K562 (cell line): ENCODE data around the gene SLC30A3. TPM values are rescaled to one million over a fixed set of nuclear protein-coding genes. Genes with fewer than 3 reads are reported as not detected.

Source experiments
- ZFP1 ChIP-seq: fragments of 450-650 bp; formaldehyde crosslinking; IDR thresholded peaks from 2 replicates; pipeline ENCODE4 v1.4.0; 2020; ENCODE audit warnings: mild to moderate bottlenecking, mixed read lengths
- polyA plus RNA-seq, 8 experiments: library from polyadenylated mRNA; depleted of rRNA in 4 of 8; stranded (reverse) in 5 of 8; unstranded in 3 of 8; fragments of >200 nt; fragmentation: Nextera tagmentation in 2 of 8; fragmentation: Illumina TruSeq in 1 of 8; extraction: Ambion mirVana in 2 of 8; extraction: Trizol in 1 of 8; gene quantifications; 2 replicates each; pipeline versions ENCODE4 v1.2.1 to v1.2.3, GENCODE V29; 2011 to 2014; ENCODE audit warnings: inconsistent platforms in 1 of 8, missing spikeins in 1 of 8
- total RNA-seq, 7 experiments: library from RNA; depleted of rRNA in 6 of 7; stranded (reverse); fragments of >200 nt in 6 of 7; fragmentation: Illumina TruSeq in 2 of 7; extraction: Trizol in 2 of 7; gene quantifications; 2 replicates each; pipeline versions ENCODE4 v1.2.1 to v1.2.3, GENCODE V29; 2011 to 2021; ENCODE audit warnings: low replicate concordance in 1 of 7
- TF ChIP-seq, protein P1 (sequence below): fragments of 200-600 bp; sonication (generic); IDR thresholded peaks from one replicate; pipeline ENCODE4 v1.6.1; 2012; ENCODE audit warnings: mild to moderate bottlenecking, low read depth, low read length, inconsistent platforms
- TF ChIP-seq, protein P2 (sequence below): sonication (generic); formaldehyde crosslinking; IDR thresholded peaks from 2 replicates; pipeline ENCODE4 v1.9.0; 2022; ENCODE audit warnings: mild to moderate bottlenecking, missing genetic modification reagents
- TF ChIP-seq, protein P3 (sequence below): fragments of 250-450 bp; sonication (Bioruptor Pico); IDR thresholded peaks from 2 replicates; pipeline ENCODE4 v1.4.0; 2020

SLC30A3 gene
- total and polyA plus RNA-seq, 9 of the 15 experiments (the other 6 are each of a cell fraction or from before 2014, with no cell fraction given) = 0.03 to 2.7 (median 0.89) TPM; not detected in 1

GRCh38 chr2:27249891-27250651 lies 12.8 kb downstream of the SLC30A3 start (continued):
- TF ChIP-seq, protein P1, sequence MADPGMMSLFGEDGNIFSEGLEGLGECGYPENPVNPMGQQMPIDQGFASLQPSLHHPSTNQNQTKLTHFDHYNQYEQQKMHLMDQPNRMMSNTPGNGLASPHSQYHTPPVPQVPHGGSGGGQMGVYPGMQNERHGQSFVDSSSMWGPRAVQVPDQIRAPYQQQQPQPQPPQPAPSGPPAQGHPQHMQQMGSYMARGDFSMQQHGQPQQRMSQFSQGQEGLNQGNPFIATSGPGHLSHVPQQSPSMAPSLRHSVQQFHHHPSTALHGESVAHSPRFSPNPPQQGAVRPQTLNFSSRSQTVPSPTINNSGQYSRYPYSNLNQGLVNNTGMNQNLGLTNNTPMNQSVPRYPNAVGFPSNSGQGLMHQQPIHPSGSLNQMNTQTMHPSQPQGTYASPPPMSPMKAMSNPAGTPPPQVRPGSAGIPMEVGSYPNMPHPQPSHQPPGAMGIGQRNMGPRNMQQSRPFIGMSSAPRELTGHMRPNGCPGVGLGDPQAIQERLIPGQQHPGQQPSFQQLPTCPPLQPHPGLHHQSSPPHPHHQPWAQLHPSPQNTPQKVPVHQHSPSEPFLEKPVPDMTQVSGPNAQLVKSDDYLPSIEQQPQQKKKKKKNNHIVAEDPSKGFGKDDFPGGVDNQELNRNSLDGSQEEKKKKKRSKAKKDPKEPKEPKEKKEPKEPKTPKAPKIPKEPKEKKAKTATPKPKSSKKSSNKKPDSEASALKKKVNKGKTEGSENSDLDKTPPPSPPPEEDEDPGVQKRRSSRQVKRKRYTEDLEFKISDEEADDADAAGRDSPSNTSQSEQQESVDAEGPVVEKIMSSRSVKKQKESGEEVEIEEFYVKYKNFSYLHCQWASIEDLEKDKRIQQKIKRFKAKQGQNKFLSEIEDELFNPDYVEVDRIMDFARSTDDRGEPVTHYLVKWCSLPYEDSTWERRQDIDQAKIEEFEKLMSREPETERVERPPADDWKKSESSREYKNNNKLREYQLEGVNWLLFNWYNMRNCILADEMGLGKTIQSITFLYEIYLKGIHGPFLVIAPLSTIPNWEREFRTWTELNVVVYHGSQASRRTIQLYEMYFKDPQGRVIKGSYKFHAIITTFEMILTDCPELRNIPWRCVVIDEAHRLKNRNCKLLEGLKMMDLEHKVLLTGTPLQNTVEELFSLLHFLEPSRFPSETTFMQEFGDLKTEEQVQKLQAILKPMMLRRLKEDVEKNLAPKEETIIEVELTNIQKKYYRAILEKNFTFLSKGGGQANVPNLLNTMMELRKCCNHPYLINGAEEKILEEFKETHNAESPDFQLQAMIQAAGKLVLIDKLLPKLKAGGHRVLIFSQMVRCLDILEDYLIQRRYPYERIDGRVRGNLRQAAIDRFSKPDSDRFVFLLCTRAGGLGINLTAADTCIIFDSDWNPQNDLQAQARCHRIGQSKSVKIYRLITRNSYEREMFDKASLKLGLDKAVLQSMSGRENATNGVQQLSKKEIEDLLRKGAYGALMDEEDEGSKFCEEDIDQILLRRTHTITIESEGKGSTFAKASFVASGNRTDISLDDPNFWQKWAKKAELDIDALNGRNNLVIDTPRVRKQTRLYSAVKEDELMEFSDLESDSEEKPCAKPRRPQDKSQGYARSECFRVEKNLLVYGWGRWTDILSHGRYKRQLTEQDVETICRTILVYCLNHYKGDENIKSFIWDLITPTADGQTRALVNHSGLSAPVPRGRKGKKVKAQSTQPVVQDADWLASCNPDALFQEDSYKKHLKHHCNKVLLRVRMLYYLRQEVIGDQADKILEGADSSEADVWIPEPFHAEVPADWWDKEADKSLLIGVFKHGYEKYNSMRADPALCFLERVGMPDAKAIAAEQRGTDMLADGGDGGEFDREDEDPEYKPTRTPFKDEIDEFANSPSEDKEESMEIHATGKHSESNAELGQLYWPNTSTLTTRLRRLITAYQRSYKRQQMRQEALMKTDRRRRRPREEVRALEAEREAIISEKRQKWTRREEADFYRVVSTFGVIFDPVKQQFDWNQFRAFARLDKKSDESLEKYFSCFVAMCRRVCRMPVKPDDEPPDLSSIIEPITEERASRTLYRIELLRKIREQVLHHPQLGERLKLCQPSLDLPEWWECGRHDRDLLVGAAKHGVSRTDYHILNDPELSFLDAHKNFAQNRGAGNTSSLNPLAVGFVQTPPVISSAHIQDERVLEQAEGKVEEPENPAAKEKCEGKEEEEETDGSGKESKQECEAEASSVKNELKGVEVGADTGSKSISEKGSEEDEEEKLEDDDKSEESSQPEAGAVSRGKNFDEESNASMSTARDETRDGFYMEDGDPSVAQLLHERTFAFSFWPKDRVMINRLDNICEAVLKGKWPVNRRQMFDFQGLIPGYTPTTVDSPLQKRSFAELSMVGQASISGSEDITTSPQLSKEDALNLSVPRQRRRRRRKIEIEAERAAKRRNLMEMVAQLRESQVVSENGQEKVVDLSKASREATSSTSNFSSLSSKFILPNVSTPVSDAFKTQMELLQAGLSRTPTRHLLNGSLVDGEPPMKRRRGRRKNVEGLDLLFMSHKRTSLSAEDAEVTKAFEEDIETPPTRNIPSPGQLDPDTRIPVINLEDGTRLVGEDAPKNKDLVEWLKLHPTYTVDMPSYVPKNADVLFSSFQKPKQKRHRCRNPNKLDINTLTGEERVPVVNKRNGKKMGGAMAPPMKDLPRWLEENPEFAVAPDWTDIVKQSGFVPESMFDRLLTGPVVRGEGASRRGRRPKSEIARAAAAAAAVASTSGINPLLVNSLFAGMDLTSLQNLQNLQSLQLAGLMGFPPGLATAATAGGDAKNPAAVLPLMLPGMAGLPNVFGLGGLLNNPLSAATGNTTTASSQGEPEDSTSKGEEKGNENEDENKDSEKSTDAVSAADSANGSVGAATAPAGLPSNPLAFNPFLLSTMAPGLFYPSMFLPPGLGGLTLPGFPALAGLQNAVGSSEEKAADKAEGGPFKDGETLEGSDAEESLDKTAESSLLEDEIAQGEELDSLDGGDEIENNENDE = no peak
- TF ChIP-seq, protein P2, sequence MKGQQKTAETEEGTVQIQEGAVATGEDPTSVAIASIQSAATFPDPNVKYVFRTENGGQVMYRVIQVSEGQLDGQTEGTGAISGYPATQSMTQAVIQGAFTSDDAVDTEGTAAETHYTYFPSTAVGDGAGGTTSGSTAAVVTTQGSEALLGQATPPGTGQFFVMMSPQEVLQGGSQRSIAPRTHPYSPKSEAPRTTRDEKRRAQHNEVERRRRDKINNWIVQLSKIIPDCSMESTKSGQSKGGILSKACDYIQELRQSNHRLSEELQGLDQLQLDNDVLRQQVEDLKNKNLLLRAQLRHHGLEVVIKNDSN (CRISPR knock-in tag) = no peak
- TF ChIP-seq, protein P3, sequence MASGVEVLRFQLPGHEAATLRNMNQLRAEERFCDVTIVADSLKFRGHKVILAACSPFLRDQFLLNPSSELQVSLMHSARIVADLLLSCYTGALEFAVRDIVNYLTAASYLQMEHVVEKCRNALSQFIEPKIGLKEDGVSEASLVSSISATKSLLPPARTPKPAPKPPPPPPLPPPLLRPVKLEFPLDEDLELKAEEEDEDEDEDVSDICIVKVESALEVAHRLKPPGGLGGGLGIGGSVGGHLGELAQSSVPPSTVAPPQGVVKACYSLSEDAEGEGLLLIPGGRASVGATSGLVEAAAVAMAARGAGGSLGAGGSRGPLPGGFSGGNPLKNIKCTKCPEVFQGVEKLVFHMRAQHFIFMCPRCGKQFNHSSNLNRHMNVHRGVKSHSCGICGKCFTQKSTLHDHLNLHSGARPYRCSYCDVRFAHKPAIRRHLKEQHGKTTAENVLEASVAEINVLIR (CRISPR knock-in tag) = no peak
- no peak for TF ChIP-seq ZFP1 (CRISPR knock-in tag)
